ENCODE measurements around the gene ABCB8. TPM values are rescaled to one million over a fixed set of nuclear protein-coding genes. Genes with fewer than 3 reads are reported as not detected.

Gene ABCB8
- polyA plus RNA-seq, 1 of the 3 experiments (the other 2 are of a cell fraction) = 36.0 TPM

DNA sequence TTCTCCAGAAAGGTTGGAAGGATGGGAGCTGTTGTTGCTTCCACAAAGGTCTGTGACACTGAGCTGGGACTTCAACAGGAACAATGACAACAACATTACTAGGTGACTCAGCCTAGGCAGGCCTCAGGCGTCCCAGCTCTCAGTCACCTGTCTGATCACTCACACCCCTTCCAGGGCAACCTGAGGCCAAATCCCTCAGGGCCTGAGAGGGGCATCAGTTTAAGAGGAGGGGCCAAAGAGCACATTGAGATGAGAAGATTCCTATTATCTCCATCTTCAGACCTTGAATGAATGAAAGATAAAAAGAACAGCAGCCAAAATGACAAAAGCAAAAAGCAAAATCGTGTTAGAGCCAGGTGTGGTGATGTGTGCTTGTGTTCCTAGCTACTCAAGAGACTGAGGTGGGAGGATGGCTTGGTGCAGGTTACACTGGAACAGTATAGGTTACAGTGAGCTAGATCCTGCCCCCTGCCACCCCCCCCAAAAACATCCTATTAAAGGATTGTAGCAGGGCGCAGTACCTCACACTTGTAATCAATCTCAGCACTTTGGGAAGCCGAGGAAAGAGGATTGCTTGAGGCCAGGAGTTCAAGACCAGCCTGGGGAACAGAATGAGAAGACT lies 3.7 kb upstream of the ABCB8 start, which contains the start of gene ATG9B:
Gene ATG9B (minus strand): TSS at position 60 of the 622 bp plus-strand sequence. CDS start 71 bp downstream, outside the sequence.
- Histone ChIP-seq H3K9me2 (no peaks in the 10 kb centered on the region), H3K27ac (ENCODE audit: low read depth in 2 of 2, low read length in 1 of 2) (no peak within 1 kb of the TSS), H3K79me2 (ENCODE audit: insufficient read depth) (peaks cover 10% of the 10 kb centered on the region), H3K4me2 (no peak within 1 kb of the TSS), H2AFZ (ENCODE audit: low read depth) (no peak within 1 kb of the TSS), H3K4me3 (ENCODE audit: low read depth in 2 of 2, low read length in 1 of 2) (no peak within 1 kb of the TSS), H3K4me1 (ENCODE audit: control insufficient read depth in 1 of 2, insufficient read depth in 2 of 2, low read depth in 1 of 2, low read length in 1 of 2) (peaks cover 6 to 7% of the 10 kb centered on the region in 2 experiments; a peak in 2 of 4 replicates), H4K20me1 (ENCODE audit: insufficient read depth) (no peaks in the 10 kb centered on the region), H3F3A (replicated peaks; ENCODE audit: insufficient read depth) (peaks cover 5% of the 10 kb centered on the region), H3K27me3 (ENCODE audit: insufficient read depth) (peaks cover 15% of the 10 kb centered on the region; the same call in 1 of the 2 replicates), H3K9ac (no peak within 1 kb of the TSS), H3K36me3 (replicated peaks in 1 of 2; ENCODE audit: control insufficient read depth in 1 of 2, insufficient read depth in 2 of 2, low read length in 1 of 2) (no peaks in the 10 kb centered on the region), H3K9me3 (no peaks in the 10 kb centered on the region)
- TF ChIP-seq FOXM1 (IDR thresholded peaks at IDR 0.05; ENCODE audit: low read depth) (no peak), RAD21 (IDR thresholded peaks at IDR 0.05; ENCODE audit: low read length) (no peak), GATA2 (CRISPR knock-in tag; IDR thresholded peaks at IDR 0.05) (no peak), TCF12 (IDR thresholded peaks at IDR 0.05) (no peak), GABPA (IDR thresholded peaks at IDR 0.05; ENCODE audit: low read depth) (no peak), TAF1 (IDR thresholded peaks at IDR 0.05; ENCODE audit: borderline replicate concordance, low read depth, low read length) (no peak), RCOR1 (IDR thresholded peaks at IDR 0.05; ENCODE audit: low read length) (no peak), RXRA (IDR thresholded peaks at IDR 0.05; ENCODE audit: borderline replicate concordance, low read depth) (no peak), POLR2AphosphoS5 (IDR thresholded peaks at IDR 0.05; ENCODE audit: low read depth, low read length) (no peak), EZH2phosphoT487 (IDR thresholded peaks at IDR 0.05; ENCODE audit: borderline replicate concordance, low read depth) (no peak), YY1 (IDR thresholded peaks at IDR 0.05; ENCODE audit: low read depth) (no peak), SMC3 (IDR thresholded peaks at IDR 0.05; ENCODE audit: low read depth, low read length) (no peak)
- TF ChIP-seq, protein P1, sequence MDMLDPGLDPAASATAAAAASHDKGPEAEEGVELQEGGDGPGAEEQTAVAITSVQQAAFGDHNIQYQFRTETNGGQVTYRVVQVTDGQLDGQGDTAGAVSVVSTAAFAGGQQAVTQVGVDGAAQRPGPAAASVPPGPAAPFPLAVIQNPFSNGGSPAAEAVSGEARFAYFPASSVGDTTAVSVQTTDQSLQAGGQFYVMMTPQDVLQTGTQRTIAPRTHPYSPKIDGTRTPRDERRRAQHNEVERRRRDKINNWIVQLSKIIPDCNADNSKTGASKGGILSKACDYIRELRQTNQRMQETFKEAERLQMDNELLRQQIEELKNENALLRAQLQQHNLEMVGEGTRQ (IDR thresholded peaks at IDR 0.05; ENCODE audit: borderline replicate concordance, low read depth, low read length) = no peak
- TF ChIP-seq, protein P2, sequence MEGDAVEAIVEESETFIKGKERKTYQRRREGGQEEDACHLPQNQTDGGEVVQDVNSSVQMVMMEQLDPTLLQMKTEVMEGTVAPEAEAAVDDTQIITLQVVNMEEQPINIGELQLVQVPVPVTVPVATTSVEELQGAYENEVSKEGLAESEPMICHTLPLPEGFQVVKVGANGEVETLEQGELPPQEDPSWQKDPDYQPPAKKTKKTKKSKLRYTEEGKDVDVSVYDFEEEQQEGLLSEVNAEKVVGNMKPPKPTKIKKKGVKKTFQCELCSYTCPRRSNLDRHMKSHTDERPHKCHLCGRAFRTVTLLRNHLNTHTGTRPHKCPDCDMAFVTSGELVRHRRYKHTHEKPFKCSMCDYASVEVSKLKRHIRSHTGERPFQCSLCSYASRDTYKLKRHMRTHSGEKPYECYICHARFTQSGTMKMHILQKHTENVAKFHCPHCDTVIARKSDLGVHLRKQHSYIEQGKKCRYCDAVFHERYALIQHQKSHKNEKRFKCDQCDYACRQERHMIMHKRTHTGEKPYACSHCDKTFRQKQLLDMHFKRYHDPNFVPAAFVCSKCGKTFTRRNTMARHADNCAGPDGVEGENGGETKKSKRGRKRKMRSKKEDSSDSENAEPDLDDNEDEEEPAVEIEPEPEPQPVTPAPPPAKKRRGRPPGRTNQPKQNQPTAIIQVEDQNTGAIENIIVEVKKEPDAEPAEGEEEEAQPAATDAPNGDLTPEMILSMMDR (IDR thresholded peaks at IDR 0.05) = no peak
- TF ChIP-seq, protein P3, sequence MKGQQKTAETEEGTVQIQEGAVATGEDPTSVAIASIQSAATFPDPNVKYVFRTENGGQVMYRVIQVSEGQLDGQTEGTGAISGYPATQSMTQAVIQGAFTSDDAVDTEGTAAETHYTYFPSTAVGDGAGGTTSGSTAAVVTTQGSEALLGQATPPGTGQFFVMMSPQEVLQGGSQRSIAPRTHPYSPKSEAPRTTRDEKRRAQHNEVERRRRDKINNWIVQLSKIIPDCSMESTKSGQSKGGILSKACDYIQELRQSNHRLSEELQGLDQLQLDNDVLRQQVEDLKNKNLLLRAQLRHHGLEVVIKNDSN (IDR thresholded peaks at IDR 0.05; ENCODE audit: borderline replicate concordance, low read depth) = no peak
- TF ChIP-seq, protein P4, sequence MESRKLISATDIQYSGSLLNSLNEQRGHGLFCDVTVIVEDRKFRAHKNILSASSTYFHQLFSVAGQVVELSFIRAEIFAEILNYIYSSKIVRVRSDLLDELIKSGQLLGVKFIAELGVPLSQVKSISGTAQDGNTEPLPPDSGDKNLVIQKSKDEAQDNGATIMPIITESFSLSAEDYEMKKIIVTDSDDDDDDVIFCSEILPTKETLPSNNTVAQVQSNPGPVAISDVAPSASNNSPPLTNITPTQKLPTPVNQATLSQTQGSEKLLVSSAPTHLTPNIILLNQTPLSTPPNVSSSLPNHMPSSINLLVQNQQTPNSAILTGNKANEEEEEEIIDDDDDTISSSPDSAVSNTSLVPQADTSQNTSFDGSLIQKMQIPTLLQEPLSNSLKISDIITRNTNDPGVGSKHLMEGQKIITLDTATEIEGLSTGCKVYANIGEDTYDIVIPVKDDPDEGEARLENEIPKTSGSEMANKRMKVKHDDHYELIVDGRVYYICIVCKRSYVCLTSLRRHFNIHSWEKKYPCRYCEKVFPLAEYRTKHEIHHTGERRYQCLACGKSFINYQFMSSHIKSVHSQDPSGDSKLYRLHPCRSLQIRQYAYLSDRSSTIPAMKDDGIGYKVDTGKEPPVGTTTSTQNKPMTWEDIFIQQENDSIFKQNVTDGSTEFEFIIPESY (IDR thresholded peaks at IDR 0.05; ENCODE audit: borderline replicate concordance, low read depth) = no peak
- TF ChIP-seq, protein P5, sequence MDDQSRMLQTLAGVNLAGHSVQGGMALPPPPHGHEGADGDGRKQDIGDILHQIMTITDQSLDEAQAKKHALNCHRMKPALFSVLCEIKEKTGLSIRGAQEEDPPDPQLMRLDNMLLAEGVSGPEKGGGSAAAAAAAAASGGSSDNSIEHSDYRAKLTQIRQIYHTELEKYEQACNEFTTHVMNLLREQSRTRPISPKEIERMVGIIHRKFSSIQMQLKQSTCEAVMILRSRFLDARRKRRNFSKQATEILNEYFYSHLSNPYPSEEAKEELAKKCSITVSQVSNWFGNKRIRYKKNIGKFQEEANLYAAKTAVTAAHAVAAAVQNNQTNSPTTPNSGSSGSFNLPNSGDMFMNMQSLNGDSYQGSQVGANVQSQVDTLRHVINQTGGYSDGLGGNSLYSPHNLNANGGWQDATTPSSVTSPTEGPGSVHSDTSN (IDR thresholded peaks at IDR 0.05) = no peak
- TF ChIP-seq, protein P6, sequence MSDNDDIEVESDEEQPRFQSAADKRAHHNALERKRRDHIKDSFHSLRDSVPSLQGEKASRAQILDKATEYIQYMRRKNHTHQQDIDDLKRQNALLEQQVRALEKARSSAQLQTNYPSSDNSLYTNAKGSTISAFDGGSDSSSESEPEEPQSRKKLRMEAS (IDR thresholded peaks at IDR 0.05; ENCODE audit: low read depth) = no peak
- 69% methylated on average over 4 of the region's 4 CpGs for WGBS (ENCODE audit: low lambda C conversion rate)
- POLR2A ChIA-PET = no interaction called here
- CTCF ChIA-PET = interaction anchor here (0.7 to 8.3 kb wide), 6 partner anchors 12 to 143 kb away, joined by 3 to 107 read pairs (median 10); partner anchors contain the start of gene GBX1
- DNase-seq = no peak

Measured in SK-N-SH (cell line).